Measurements from ENCODE around the gene C11orf91.

DNA sequence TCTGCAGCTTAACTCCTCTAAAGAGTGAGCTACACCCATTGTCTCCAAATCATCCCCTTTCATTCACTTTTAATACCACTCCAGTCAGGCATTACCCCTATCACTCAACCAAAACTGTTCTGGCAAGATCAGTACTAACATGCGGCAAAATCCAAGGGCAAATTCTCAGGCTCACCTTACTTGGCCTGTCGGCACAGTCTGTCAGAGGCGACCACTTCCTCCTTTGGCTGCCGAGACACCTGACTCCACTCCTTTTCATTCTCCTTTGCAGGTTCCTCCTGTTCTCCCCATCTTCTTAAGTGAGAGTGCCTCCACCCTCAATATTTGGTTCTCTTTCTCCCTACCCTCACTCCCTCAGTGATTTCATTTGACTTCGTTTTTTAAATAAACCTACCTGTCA is 4.2 kb downstream of the C11orf91 start:
- TF ChIP-seq POLR2A (IDR thresholded peaks at IDR 0.05; ENCODE audit: low read depth, low read length) (no peak), POLR2AphosphoS5 (IDR thresholded peaks at IDR 0.05; ENCODE audit: insufficient read depth, low read depth, low read length) (no peak), JUN (IDR thresholded peaks at IDR 0.05; ENCODE audit: borderline replicate concordance, insufficient read depth, insufficient read length, low read depth) (no peak), MYC (IDR thresholded peaks at IDR 0.05; ENCODE audit: low read depth, low read length) (no peak), GATA2 (IDR thresholded peaks at IDR 0.05; ENCODE audit: insufficient read depth, insufficient read length, low read depth, low read length) (no peak), FOS (IDR thresholded peaks at IDR 0.05; ENCODE audit: borderline replicate concordance, insufficient read depth, low read length) (no peak)
- TF ChIP-seq, protein P1, sequence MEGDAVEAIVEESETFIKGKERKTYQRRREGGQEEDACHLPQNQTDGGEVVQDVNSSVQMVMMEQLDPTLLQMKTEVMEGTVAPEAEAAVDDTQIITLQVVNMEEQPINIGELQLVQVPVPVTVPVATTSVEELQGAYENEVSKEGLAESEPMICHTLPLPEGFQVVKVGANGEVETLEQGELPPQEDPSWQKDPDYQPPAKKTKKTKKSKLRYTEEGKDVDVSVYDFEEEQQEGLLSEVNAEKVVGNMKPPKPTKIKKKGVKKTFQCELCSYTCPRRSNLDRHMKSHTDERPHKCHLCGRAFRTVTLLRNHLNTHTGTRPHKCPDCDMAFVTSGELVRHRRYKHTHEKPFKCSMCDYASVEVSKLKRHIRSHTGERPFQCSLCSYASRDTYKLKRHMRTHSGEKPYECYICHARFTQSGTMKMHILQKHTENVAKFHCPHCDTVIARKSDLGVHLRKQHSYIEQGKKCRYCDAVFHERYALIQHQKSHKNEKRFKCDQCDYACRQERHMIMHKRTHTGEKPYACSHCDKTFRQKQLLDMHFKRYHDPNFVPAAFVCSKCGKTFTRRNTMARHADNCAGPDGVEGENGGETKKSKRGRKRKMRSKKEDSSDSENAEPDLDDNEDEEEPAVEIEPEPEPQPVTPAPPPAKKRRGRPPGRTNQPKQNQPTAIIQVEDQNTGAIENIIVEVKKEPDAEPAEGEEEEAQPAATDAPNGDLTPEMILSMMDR (IDR thresholded peaks at IDR 0.05; ENCODE audit: extremely low read depth in 1 of 2, insufficient read depth in 1 of 2, low read depth in 1 of 2, low read length in 2 of 2): no peak

Data from endothelial cell of umbilical vein (primary cell).